Erythroblast (primary cell): Measurements from ENCODE around the gene CXXC4.

ENCODE experiments used
- GATA1 ChIP-seq: IDR thresholded peaks from 2 replicates; pipeline ENCODE4 v1.6.1; 2011; ENCODE audit warnings: low read depth, mild to moderate bottlenecking, control low read depth, low read length, moderate library complexity
- POLR2A ChIP-seq: IDR thresholded peaks from 2 replicates; pipeline ENCODE4 v1.6.1; 2011; ENCODE audit warnings: mild to moderate bottlenecking, low read length

DNA sequence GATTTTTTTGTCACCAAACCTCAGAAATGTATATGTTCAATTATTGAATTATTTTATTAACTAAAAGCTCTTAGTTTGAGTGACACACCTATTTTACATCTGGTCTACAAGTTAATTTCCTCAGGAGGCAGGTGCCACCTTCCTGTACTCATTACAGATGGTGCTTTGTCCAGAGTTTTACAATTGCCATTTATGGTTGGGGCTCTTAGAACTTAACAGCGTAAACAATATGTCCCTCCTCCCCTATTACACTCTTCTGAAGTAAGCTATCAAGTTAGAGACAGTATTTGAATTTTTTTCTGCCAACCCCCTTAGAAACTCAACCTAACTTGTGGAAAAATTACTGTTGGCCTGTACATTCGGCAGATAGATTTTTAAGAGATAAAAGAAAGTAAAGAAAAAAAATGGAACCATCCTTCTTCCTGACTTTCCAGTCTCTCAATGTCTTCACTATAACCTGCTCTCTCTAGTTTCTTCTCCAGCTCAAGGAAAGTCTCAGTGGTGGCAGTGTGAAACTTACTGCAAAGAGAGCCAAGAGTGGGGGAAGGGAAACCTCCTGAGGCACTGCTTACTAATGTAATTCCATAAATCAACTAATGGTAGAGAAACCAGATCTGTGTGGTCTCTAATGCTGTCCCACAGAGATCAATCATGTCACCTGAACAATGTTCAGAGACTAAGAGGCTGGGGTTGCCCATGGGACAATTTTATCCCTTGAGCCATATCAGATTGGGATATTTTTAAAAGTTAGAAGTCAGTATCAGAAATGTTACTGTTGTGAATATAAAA lies 7.8 kb downstream of the CXXC4 start:
- TF ChIP-seq POLR2A: no peak
- TF ChIP-seq GATA1: no peak
